ENCODE measurements around the gene SLC5A1.

The SLC5A1 gene

DNA sequence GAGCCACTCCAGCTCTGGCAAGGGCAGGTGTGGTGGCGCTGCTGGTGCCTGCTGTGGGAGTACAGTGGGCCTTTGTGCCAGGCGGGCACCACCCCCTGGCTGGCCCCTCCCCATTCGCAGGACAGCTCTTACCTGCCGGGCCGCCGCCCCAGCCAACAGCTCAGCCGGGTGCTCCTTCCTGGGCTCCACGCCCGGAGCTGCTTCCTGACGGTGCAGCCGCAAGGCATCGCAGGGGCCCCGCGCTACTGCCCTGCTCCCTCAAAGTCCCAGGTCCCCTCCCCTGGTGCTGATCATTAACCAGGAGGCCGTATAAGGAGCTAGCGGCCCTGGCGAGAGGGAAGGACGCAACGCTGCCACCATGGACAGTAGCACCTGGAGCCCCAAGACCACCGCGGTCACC, at the start of gene SLC5A1:
TSS of gene SLC5A1 (plus strand) at position 338 of the 400 bp plus-strand sequence. CDS start at position 359, 21 bp downstream.
- no peak for DNase-seq

DNA sequence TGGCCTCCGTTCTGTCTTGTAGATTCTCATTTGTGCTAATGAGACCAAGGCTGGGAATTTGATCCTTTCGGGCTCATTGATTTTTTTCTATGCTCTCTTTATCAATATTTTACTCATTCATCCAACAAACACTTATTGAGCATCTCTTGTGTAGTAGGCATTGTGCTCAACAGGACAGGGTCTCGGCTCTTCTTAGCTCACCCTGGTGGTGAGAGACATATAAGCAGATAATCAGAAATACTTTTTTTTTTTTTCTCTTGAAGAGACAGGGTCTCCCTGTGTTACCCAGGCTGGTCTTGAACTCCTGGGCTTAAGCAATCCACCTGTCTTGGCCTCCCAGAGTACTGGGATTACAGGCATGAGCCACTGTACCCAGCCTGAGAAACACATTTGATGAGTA, 48.0 kb upstream of the SLC5A1 start:
- no peak for DNase-seq

GRCh38 chr22:31995807-31996206, 47.3 kb upstream of the SLC5A1 start:
- no peak for DNase-seq

DNA sequence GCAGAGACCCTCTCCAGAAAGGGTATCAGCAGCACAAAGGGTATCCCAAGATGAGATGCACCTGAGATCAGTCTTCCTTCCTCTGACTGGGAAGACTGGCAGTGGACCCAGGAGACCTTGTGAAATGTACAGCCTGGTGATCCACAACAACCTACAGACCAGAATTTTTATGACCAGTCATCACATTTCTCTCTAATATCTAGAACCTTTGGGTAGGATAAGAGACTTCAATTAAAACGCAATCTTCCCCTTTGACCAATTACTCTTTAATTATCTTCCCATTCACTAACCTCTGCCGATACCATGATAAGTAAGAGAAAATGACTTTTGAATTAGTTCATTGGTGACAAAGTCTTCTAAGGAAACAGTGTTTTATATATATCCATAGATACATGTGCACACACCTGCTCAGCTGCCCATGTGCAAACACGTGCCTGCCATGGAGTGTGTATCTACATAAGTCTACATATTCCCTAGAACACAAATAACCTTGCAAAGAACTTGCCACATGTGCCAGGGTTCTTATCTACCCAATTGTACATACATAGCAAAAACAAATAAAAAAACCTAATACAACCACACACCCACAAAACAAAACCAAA, 44.2 kb upstream of the SLC5A1 start:
- DNase-seq = no peak

DNA sequence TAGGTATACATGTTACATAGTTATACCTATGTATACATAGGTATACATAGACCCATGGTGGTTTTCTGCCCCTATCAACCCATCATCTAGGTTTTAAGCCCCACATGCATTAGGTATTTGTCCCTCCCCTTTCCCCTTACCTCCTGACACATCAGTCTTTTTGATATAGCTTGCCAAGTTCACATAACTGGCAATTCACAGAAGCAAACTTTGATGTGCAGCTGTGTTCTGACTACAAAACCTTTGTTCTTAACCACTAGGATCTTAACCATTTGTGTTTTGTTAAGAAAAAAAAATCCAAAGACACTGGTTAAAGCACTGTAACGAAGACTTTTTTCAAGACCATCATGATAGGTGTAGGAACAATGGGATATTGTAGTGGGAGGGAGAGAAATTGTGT, 42.9 kb upstream of the SLC5A1 start:
- DNase-seq = no peak

DNA sequence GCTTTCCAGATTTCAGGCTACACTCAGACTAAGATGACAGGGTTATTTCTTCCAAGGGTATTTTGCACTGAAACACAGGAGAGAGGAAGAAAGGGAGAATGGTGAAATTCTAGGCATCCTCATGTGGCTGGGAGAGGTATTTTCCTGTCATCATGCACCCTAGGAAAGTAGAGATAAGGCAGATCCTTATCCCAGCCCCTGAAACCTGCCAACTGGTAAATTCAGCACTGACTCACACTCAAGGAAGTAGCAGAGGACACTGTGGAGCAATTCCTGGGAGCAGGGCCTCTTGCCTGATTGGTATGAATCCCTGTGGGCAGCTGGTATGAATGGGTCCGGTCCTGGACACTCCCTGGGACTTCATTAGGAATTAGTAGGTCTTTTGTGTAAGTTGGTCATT, 37.6 kb upstream of the SLC5A1 start:
- no peak for DNase-seq

- DNase-seq = no peak
These were observed 29.9 kb upstream of the SLC5A1 start for GRCh38 chr22:32013200-32013599.

- DNase-seq = no peak
These were observed 27.0 kb upstream of the SLC5A1 start for GRCh38 chr22:32016081-32016480.

DNA sequence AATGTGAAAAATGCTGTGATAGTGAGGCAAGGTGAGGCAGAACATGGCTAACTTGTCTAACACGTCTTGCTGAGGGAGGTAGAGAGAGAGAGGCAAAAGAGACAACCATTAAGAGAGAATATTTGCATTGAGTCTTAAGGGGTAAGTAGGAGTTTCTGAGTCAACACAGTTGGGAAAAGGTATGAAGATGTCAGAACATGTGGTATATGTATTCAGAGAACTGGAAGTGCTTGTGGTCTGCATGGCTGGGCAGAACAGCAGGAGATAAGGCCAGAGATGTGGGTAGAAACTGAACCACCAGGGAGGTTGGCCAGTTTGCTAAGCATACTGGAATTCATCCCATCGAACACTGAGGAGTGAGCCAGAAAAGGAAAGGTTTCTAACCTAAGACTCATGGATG, 25.0 kb upstream of the SLC5A1 start:
- no peak for DNase-seq

GRCh38 chr22:32020117-32020516, 22.9 kb upstream of the SLC5A1 start:
- DNase-seq = no peak

- no peak for DNase-seq
These were observed 21.3 kb upstream of the SLC5A1 start for GRCh38 chr22:32021716-32022115.

DNA sequence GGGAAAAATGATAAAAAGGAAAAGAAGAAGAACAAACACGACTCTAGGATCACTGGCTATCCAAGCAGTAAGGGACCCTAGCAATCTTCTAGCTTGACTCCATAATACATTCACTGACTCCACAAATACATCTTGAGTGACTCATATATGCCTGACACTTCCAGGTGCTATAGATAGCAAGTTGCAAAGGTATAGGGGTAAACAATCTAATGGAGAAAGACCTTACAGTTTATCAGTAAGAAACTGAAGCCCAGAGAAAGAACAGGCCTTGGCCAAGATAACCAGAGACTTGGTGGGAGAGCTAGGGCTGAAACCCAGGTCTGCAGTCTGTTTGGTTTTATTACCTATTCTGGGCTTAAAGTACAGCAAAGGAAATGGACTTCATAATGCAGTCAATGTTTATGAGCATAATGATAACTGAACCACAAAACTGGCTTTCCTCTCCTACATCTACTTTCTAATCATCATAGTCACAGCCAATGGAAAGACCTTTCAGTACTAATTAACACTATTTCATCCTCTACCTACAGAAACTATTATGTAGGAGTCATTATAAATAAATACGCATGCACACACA, 19.7 kb upstream of the SLC5A1 start:
- no peak for DNase-seq

DNA sequence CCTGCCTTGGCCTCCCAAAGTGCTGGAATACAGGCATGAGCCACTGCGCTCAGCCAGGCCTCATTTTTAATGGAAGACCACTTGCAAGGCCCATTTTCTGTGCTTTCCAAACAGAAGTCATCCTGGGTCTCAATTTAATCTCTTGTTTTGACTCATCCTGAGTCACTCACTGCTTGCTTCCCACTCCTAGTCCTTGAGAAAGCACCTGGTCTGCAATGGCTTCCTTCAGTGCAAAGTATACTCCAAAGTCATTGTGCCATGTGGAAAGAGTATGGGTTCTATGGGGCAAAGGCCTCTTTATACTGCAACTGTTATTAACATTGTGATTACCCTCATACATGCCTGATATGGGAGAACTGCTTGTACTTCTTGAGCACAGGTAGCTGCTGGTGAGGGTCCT, 18.3 kb upstream of the SLC5A1 start:
- DNase-seq = no peak

DNA sequence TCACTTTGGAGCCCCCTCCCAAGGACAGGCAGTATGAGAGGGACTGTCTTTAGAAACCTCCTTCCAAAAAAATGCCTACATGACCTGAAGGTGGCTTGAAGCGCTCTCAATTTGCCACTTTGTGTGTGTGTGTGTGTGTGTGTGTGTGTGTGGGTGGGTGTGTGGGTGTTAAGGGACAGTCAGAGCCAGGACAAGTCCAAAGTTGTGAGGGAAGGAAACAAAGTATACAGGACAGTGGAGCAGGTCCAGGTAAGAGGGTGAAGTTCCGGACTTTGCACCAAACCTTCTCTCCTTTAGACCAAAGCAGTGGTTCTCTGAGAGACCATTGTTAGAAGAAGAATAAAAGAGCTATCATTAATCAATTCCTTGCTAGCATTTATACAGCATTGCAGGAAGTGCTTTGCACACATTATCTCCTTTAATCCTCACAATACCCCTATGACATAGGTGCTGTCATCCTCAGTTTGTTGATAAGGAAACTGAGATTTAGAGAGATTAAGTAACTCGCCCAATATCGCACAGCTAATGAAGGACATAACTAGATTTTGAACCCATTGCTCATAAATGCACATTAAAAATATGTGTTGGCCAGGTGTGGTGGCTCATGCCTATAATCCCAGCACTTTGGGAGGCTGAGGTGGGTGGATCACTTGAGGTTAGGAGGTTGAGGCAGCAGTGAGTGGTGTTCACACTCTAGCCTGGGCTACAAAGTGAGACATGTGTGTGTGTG, 12.4 kb upstream of the SLC5A1 start:
- no peak for DNase-seq

GRCh38 chr22:32031466-32031865, 11.6 kb upstream of the SLC5A1 start:
- DNase-seq = no peak

- DNase-seq = no peak
These were observed 8.8 kb upstream of the SLC5A1 start for GRCh38 chr22:32034275-32034674.

DNA sequence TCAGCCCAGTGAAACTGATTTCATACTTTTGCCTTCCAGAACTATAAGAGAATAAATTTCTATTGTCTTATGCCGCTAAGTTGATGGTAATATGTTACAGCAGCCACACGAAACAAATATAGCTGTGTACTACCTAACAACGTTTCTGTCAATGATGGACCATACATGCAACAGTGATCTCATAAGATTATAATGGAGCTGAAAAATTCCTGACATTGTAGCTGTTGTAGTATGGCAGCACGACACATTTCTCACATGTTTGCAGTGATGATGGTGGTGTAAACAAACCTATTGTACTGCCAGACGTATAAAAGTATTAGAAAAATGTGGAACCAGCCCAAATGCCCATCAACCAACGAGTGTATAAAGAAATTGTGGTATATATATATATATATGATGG, 5.8 kb upstream of the SLC5A1 start:
- no peak for DNase-seq

- DNase-seq = no peak
These were observed 2.6 kb upstream of the SLC5A1 start for GRCh38 chr22:32040324-32040904.

DNA sequence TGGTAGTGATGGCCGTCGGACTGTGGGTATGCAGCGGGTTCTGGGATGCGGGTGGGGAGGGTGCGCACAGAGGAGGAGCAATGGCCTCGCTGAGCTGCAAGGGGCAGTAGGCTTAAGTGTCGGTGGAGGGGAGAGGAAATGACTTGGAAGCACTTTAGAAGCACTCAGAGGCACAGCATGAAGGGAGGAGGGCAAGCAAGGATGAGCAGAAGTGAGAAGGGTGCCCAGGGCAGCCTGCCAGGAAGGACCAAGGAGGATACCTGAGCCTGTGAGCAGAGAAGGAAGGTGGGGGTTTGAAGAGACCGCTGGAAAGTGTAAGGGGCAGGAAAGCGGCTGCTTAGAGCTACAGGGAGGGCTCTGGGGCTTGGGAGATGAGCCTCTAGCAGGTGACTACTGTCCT, 330 bp downstream of the SLC5A1 start:
- DNase-seq = no peak

DNA sequence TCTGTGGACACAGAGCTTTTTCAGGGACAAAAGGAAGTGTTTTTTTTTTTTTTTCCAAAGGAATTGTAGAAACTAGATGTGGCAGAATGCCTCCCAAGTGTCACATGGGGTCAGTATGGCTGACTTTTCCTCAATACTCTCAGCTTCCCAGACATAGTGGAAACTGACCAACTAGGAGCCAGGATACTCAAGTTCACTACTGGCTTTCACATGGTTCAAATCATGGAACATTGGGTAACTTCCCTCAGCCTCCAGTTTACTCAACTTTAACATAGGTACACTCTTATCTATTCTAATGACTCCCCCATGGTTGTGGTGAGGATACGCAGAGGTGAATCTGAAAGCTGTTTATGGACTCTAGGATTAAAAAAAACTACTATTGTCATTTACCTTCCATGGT, 1.4 kb downstream of the SLC5A1 start:
- DNase-seq = no peak

DNA sequence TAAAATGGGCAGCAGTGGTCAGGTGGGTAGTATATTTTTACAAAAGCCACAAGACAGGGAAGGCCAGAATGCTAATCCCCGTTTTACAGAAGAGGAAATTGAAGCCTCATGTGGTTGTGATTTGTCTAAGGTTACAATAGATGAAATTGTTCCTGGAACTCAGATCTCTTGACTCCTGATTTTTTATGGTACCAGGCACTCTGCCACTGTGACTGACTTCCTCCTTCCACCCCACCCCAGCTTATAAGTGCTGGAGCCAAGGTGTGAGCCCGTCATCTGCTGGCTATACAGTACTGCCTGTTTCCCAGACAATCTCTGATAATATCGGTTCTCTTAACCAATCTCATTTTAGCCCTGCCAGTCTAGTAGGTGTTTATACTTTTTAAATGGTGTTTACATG, 1.9 kb downstream of the SLC5A1 start:
- DNase-seq = no peak

DNA sequence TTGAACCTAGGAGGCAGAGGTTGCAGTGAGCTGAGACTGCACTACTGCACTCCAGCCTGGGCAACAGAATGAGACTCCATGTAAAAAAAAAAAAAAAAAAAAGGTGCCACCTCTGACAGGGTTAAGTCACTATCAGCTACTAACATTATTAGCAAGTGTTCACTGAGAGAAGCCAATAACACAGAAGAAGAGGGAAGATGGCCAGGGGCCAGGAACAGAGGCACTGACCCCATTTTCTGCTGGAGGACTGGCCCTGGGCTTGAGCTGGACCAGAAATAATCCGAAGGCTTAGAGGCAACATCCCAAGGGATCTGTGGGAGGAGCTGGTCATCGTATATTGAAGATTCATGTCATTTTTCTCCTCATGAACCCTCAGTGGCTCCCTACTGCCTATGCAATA, 5.0 kb downstream of the SLC5A1 start:
- DNase-seq = no peak

DNA sequence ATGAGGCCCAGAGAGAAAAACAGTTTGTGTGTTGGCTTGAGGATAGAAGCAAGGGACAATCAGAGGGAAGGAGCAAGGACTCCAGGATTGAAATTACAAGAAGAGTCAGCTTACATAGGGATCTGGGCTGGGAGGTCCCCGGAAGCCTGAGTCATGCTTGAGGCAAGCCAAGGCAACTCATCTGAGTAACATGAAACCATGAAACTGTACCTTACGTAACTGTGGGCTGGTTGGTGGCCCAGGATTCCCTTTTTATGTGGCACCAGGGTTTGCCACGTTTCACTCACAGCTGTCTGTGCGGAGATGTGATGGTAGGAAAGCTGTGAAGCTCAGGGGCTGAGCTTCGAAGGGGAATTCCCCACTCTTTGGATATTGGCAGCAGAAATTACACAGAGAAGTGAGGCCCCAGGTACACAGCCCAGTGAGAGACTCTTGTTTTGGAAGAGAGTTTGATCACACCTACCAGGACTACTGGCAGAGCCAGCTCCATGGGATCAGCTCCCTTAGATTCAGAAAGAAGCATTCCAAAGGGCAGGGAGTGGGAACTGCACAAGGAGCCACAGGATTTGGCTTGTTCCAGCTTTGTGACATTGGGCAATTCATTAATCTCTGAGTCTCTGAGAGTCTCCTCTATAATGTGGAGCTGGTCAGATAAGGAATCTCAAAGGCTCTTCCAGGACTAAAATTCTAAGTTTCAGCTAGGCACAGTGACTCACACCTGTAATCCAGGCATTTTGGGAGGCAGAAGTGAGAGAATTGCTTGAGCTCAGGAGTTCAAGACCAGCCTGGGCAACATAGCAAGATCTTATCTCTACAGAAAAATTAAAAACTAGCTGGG, 7.8 kb downstream of the SLC5A1 start:
- DNase-seq = peak; percentile 25
